ENCODE results near the gene ANKRD63. TPM values are rescaled to one million over a fixed set of nuclear protein-coding genes. Genes with fewer than 3 reads are reported as not detected.

The ANKRD63 gene
- total and polyA plus RNA-seq, 10 donors, result not detected

DNA sequence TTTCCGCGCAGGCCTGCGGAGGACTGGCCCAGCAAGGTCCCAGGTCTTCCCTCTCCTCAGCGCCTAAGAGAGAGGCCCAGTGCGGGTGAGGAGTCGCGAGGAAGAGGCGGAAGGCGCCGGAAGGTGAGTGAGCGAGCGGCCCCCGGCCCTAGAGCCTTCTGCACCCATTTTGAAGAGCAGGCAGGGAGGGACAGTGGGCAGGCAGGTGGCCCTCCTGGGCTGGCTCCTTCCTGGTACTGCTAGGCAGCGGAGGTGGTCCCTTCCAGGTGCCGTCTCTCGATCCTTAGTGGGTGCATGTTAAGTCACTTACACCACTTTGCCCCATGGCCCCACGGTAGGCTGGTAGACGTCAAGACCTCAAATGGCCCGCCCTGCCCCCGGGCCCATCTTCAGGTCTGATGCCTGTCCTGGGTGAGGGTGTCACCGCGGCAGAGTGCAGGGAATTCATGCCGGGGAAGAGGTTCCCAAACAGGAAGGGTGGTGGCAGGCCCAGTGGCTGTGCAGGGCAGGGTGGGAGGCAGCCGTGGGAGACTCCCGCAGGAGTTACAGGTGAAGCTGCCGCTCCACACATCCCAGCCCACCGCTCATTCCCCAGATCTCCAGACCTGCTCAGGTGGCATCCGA lies 29.6 kb downstream of the ANKRD63 start:
- Histone ChIP-seq H3K9me3 (no peaks in the 10 kb centered on the region), H3K4me3 (peak overlapping the region; percentile 27 to 74 (median 48)), H3K27me3 (replicated peaks in 1 of 7) (peaks cover 0 to 61% (median 32%) of the 10 kb centered on the region in 7 donors), H3K36me3 (no peaks in the 10 kb centered on the region), H3K27ac (no peak overlapping the region), H3K4me1 (peaks cover 0 to 22% (median 18%) of the 10 kb centered on the region in 6 donors)
- intact Hi-C loops (cut with DNase I; ENCODE audit: low total_unique reads), result no loop called here
- DNase-seq, result no peak
- 35 to 53% (median 42%) methylated on average over 10 to 28 of the region's 28 CpGs for WGBS, 5 donors
- no peak for TF ChIP-seq POLR2A (IDR thresholded peaks at IDR 0.05)
- TF ChIP-seq, protein P1, sequence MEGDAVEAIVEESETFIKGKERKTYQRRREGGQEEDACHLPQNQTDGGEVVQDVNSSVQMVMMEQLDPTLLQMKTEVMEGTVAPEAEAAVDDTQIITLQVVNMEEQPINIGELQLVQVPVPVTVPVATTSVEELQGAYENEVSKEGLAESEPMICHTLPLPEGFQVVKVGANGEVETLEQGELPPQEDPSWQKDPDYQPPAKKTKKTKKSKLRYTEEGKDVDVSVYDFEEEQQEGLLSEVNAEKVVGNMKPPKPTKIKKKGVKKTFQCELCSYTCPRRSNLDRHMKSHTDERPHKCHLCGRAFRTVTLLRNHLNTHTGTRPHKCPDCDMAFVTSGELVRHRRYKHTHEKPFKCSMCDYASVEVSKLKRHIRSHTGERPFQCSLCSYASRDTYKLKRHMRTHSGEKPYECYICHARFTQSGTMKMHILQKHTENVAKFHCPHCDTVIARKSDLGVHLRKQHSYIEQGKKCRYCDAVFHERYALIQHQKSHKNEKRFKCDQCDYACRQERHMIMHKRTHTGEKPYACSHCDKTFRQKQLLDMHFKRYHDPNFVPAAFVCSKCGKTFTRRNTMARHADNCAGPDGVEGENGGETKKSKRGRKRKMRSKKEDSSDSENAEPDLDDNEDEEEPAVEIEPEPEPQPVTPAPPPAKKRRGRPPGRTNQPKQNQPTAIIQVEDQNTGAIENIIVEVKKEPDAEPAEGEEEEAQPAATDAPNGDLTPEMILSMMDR (IDR thresholded peaks at IDR 0.05 in 8 of 11, conservative IDR thresholded peaks at IDR 0.05 in 3 of 11), result no peak
- TF ChIP-seq POLR2AphosphoS5 (IDR thresholded peaks at IDR 0.05), result no peak

DNA sequence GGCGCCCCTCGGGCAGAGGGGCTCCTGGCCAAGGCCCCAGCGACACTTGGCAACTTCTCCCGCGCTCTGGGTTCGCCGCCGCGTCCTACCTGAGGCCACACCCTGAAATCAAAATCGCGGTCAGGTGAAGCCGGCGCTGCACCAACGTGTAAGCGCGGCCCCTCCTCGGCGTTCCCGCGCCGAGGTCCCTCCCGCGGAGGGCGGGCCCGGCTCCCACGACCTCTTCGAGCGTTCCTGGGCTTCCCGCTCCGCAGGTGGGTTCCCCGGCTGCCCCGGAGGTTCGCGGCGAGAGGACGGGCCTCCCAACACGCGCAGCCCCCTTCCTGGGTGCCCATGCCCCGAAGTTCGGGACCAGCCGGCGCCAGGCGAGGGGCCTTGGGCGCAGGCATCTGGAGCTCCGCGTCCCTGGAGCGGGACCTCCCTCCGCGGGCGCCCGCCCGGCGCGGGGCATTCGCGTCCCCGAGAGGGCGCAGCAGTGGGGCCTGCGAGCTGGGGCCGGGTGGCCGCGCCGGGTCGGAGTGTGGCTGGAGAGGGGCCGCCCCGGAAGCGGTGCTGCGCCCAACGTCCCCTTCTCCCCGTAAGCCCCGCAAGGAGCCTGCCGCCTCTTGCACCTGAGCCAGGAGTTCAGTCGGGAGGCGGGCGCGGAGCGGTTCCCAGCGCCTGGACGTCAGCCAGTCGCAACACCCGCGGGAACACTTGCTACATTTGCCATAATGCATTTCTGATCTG lies 30.3 kb downstream of the ANKRD63 start:
- TF ChIP-seq POLR2AphosphoS5 (IDR thresholded peaks at IDR 0.05), result peak in 2 of 3 donors; percentile 16 to 23
- TF ChIP-seq, protein P1 (IDR thresholded peaks at IDR 0.05 in 8 of 11, conservative IDR thresholded peaks at IDR 0.05 in 3 of 11), result no peak
- no peak for TF ChIP-seq POLR2A (IDR thresholded peaks at IDR 0.05)
- H3K27me3 ChIP-seq (replicated peaks in 1 of 7), result peaks cover 0 to 57% (median 32%) of the 10 kb centered on the region in 7 donors
- H3K36me3 ChIP-seq, result no peaks in the 10 kb centered on the region
- WGBS, 5 donors, result 0 to 4% (median 2%) methylated on average over 34 to 82 of the region's 82 CpGs
- H3K27ac ChIP-seq, result no peak overlapping the region
- H3K9me3 ChIP-seq, result no peaks in the 10 kb centered on the region
- DNase-seq, result peak; percentile 78
- intact Hi-C loops (cut with DNase I; ENCODE audit: low total_unique reads), result no loop called here
- peaks cover 0 to 22% (median 18%) of the 10 kb centered on the region in 6 donors for H3K4me1 ChIP-seq
- H3K4me3 ChIP-seq, result peak overlapping the region; percentile 27 to 74 (median 48)

DNA sequence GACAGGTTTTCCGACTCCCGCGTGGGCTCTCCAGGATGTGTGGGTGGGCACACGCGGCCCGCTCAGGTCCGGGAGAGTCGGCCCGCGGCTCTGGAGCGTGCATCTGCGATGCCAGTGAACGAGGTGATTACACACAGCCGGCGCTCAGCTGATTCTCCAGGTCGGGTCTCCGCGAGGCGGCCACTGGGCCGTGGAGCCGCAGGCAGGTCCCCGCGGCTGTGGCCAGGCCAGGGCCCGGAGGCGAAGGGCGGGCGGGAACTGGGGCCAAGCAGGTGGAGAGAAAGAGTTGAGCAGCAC lies 30.8 kb downstream of the ANKRD63 start:
- Histone ChIP-seq H3K9me3 (no peaks in the 10 kb centered on the region), H3K4me3 (peak overlapping the region in 7 of 8 donors; percentile 37 to 74 (median 49)), H3K27ac (no peak overlapping the region), H3K4me1 (peaks cover 0 to 22% (median 18%) of the 10 kb centered on the region in 6 donors), H3K27me3 (replicated peaks in 1 of 7) (peaks cover 0 to 57% (median 32%) of the 10 kb centered on the region in 7 donors), H3K36me3 (no peaks in the 10 kb centered on the region)
- 40 to 56% (median 48%) methylated on average over 8 to 27 of the region's 27 CpGs for WGBS, 5 donors
- TF ChIP-seq, protein P1 (IDR thresholded peaks at IDR 0.05 in 8 of 11, conservative IDR thresholded peaks at IDR 0.05 in 3 of 11), result no peak
- TF ChIP-seq POLR2AphosphoS5 (IDR thresholded peaks at IDR 0.05) (no peak), POLR2A (IDR thresholded peaks at IDR 0.05) (no peak)
- no peak for DNase-seq
- intact Hi-C loops (cut with DNase I; ENCODE audit: low total_unique reads), result no loop called here

DNA sequence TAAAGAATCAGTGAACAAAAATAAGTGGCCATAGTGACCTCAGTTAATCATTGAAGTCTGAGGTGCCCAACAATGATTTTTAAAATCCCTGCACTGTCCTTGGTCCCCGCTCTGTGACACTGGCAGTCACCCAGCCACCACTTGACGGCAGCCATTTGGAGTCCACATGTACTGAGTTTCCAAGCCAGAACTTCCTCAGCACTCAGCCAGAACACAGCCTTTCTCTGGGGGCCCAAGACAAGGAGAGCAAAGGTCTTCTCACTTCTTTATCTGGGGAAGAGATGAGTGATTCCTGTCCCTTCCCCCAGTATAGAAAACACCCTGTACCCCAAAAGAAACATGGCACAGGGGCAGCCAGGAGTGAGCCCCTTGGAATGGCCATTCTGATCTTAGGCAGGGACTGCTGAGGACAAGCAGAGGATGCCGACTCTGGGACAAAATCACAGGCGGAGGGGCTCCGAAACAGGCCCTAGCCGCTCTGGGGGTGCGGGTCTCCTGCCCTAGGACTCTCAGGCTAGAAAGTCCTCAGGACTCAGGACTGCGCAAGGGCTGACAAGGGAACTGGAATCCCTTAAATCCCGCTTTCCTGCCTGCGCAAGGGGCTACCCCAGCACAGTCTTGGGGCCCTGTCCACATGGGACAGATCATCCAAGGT lies 31.3 kb downstream of the ANKRD63 start:
- peak; percentile 61 for DNase-seq
- TF ChIP-seq POLR2A (IDR thresholded peaks at IDR 0.05), result no peak
- TF ChIP-seq, protein P1 (IDR thresholded peaks at IDR 0.05 in 8 of 11, conservative IDR thresholded peaks at IDR 0.05 in 3 of 11), result no peak
- TF ChIP-seq POLR2AphosphoS5 (IDR thresholded peaks at IDR 0.05), result no peak
- Histone ChIP-seq H3K9me3 (no peaks in the 10 kb centered on the region), H3K27ac (no peak overlapping the region), H3K4me1 (peaks cover 0 to 21% (median 18%) of the 10 kb centered on the region in 6 donors), H3K4me3 (peak overlapping the region in 2 of 8 donors; percentile 52 to 74), H3K36me3 (no peaks in the 10 kb centered on the region), H3K27me3 (replicated peaks in 1 of 7) (peaks cover 0 to 57% (median 29%) of the 10 kb centered on the region in 7 donors)
- WGBS, 5 donors, result 75 to 93% (median 90%) methylated on average over 4 to 10 of the region's 10 CpGs
- intact Hi-C loops (cut with DNase I; ENCODE audit: low total_unique reads), result no loop called here
